Endothelial cell (in vitro differentiated cells): Measurements from ENCODE around the gene FIGN. TPM values are rescaled to one million over a fixed set of nuclear protein-coding genes. Genes with fewer than 3 reads are reported as not detected.

Experiments
- DNase-seq: peaks from one replicate; pipeline ENCODE4 v3.0.0; 2021; ENCODE audit warnings: low spot score
- H3K27ac Mint-ChIP-seq: one replicate; pipeline ENCODE4 v1.8.0; 2021; ENCODE audit warnings: mixed read lengths, inconsistent platforms; ENCODE audit not compliant: unreplicated experiment
- H3K27me3 Mint-ChIP-seq: one replicate; pipeline ENCODE4 v1.8.0; 2021; ENCODE audit warnings: mild to moderate bottlenecking, moderate library complexity, mixed read lengths, inconsistent platforms; ENCODE audit not compliant: unreplicated experiment
- H3K36me3 Mint-ChIP-seq: one replicate; pipeline ENCODE4 v1.8.0; 2021; ENCODE audit warnings: mild to moderate bottlenecking, low read depth, mixed read lengths, inconsistent platforms; ENCODE audit not compliant: unreplicated experiment
- H3K4me1 Mint-ChIP-seq: one replicate; pipeline ENCODE4 v1.8.0; 2021; ENCODE audit warnings: mild to moderate bottlenecking, mixed read lengths, inconsistent platforms; ENCODE audit not compliant: unreplicated experiment
- H3K4me3 Mint-ChIP-seq: one replicate; pipeline ENCODE4 v1.8.0; 2021; ENCODE audit warnings: mild to moderate bottlenecking, mixed read lengths, inconsistent platforms; ENCODE audit not compliant: unreplicated experiment
- H3K9me3 Mint-ChIP-seq: one replicate; pipeline ENCODE4 v1.8.0; 2021; ENCODE audit warnings: mixed read lengths, inconsistent platforms; ENCODE audit not compliant: unreplicated experiment
- total RNA-seq: library from RNA; stranded (reverse); fragmentation: NEBNext Ultra II Directional; extraction: Animal tissue kit (Norgen Biotek cat#: 25700); gene quantifications from one replicate; pipeline ENCODE4 v1.2.1, GENCODE V29; 2021; ENCODE audit not compliant: unreplicated experiment
- TF ChIP-seq, protein P1 (sequence below): fragments of 200-600 bp; sonication (generic); IDR thresholded peaks from one replicate; pipeline ENCODE4 v1.5.0; 2021; ENCODE audit warnings: antibody characterized with exemption; ENCODE audit not compliant: unreplicated experiment

The FIGN gene
- total RNA-seq, 1 donor from 2014 or later: 14.0 TPM

DNA sequence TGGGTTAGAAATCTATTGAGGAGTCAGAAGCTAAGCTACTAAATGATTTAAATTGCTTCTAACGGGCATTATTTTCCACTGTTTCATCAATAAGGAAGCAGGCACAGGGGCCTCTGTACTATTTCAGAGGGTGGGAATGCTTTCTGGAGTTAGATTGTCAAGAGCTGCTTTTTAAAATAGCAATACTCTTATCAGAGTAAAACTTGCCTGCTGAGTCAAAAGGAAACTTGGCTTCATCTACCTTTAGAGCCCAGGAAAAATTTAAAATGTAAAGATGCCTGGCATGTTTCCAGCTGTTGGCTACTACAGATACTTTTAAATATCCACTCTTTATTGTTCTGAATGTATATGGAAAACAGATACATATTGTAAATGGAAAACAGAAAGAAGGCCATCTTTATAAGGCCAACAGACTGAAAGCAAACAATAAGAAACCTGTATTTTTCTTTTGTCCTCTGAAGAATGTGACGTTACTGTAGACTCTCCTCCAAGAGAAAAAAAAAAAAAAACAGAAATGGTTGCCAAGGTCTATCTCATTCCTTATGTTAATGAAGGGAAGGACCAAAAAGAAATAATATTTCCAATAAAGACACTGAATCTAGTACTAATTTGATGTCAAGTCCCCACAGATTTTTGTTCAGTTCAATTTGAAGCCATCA, 79.1 kb downstream of the FIGN start:
- TF ChIP-seq, protein P1, sequence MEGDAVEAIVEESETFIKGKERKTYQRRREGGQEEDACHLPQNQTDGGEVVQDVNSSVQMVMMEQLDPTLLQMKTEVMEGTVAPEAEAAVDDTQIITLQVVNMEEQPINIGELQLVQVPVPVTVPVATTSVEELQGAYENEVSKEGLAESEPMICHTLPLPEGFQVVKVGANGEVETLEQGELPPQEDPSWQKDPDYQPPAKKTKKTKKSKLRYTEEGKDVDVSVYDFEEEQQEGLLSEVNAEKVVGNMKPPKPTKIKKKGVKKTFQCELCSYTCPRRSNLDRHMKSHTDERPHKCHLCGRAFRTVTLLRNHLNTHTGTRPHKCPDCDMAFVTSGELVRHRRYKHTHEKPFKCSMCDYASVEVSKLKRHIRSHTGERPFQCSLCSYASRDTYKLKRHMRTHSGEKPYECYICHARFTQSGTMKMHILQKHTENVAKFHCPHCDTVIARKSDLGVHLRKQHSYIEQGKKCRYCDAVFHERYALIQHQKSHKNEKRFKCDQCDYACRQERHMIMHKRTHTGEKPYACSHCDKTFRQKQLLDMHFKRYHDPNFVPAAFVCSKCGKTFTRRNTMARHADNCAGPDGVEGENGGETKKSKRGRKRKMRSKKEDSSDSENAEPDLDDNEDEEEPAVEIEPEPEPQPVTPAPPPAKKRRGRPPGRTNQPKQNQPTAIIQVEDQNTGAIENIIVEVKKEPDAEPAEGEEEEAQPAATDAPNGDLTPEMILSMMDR: no peak
- no peak for DNase-seq
- no peaks in the 10 kb centered on the region for H3K36me3 Mint-ChIP-seq
- no peaks in the 10 kb centered on the region for H3K9me3 Mint-ChIP-seq
- peaks cover 10% of the 10 kb centered on the region for H3K4me1 Mint-ChIP-seq
- no peak overlapping the region for H3K4me3 Mint-ChIP-seq
- no peak overlapping the region for H3K27ac Mint-ChIP-seq
- H3K27me3 Mint-ChIP-seq: no peaks in the 10 kb centered on the region

DNA sequence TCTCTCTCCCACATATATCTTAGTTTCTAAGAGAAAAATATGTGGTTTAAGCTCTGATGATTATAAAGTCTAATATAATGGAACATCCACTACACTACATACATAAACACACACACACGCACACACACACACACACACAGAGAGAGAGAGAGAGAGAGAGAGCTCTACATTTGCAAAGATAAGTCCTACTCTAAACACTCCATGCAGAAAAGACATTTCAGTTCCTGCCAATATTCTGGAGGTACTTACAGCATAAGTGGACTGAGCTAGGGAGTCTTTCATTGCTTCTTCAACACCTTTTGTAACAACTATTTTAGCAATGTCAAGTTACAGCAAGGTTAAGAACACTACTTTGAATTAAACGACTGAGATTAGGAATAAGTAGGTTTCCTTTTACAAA, 80.1 kb downstream of the FIGN start:
- Mint-ChIP-seq H3K27ac (no peak overlapping the region), H3K27me3 (no peaks in the 10 kb centered on the region), H3K4me3 (no peak overlapping the region), H3K4me1 (peaks cover 10% of the 10 kb centered on the region), H3K9me3 (no peaks in the 10 kb centered on the region), H3K36me3 (no peaks in the 10 kb centered on the region)
- no peak for DNase-seq
- TF ChIP-seq, protein P1: no peak

DNA sequence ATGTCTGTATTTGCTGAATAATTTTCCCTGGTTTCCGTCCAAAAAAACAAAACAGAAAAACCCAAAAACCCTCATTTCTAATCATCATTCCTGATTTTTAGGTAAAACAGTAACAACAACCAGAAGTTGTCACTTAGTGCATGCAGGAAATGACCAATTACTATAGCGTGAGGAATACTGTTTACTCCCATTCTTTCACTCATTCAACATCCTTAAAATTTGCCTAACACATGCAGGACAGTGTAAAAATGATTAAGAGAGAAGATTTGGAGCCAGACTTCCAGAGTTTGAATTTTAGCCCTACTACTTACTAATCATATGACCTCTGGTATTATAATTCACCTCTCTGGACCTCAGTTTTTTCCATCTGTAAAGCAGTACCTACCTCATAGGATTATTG, 83.1 kb downstream of the FIGN start:
- Mint-ChIP-seq H3K27ac (no peak overlapping the region), H3K4me1 (peaks cover 10% of the 10 kb centered on the region), H3K4me3 (no peak overlapping the region), H3K36me3 (no peaks in the 10 kb centered on the region), H3K27me3 (no peaks in the 10 kb centered on the region), H3K9me3 (no peaks in the 10 kb centered on the region)
- no peak for DNase-seq
- TF ChIP-seq, protein P1: no peak

DNA sequence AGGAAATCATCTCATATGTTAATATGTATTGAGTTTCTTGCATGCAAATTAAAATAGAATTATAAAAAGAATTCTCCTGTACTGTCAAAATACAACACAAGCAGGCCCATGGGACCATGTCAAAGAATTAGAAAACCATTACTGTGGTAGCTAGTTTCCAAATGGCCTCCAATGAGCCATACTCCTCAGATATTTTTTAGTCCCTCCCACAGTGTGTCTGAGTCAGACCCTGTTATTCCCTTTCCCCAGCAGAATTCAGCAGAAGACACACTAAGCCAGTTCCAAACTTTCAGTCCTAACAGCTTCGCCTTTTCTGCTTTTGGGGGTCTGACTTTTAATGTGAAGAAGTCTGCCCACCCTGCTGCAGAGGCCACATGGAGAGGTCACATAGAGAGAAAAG, 86.7 kb downstream of the FIGN start:
- no peaks in the 10 kb centered on the region for H3K9me3 Mint-ChIP-seq
- no peak for DNase-seq
- H3K27me3 Mint-ChIP-seq: no peaks in the 10 kb centered on the region
- TF ChIP-seq, protein P1: no peak
- H3K4me3 Mint-ChIP-seq: no peak overlapping the region
- H3K27ac Mint-ChIP-seq: no peak overlapping the region
- H3K36me3 Mint-ChIP-seq: no peaks in the 10 kb centered on the region
- peaks cover 5% of the 10 kb centered on the region for H3K4me1 Mint-ChIP-seq

DNA sequence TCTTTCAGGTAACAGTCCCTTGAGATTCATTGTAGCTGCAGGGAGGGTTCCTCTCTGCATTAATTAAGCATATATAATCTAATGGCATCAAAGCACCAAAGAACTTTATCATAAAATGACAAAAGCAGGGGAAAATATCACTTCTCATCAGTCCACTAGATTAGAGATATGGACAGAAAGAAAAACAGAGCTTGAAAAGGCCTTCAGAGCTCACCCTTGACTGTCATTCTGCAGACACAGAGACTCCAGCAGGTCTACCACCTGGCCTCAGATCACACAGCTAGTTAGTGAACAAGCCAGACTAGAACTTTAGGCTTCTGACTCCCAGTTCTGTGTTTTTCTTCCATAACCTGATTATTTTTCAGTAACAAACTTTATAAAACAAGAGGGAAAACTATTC, 88.5 kb downstream of the FIGN start:
- H3K36me3 Mint-ChIP-seq: no peaks in the 10 kb centered on the region
- TF ChIP-seq, protein P1: no peak
- H3K9me3 Mint-ChIP-seq: no peaks in the 10 kb centered on the region
- H3K27ac Mint-ChIP-seq: no peak overlapping the region
- DNase-seq: no peak
- H3K4me1 Mint-ChIP-seq: no peaks in the 10 kb centered on the region
- no peaks in the 10 kb centered on the region for H3K27me3 Mint-ChIP-seq
- H3K4me3 Mint-ChIP-seq: no peak overlapping the region
